Measurements from ENCODE around the gene ATP23.

GRCh38 chr12:57940915-57941164 lies 527 bp upstream of the ATP23 start:
- TF ChIP-seq CTCF (IDR thresholded peaks at IDR 0.05) = no peak
- no peak for TF ChIP-seq YY1 (IDR thresholded peaks at IDR 0.05; ENCODE audit: low read depth)
